ENCODE measurements around the gene DDX41.

DDX41 gene

DNA sequence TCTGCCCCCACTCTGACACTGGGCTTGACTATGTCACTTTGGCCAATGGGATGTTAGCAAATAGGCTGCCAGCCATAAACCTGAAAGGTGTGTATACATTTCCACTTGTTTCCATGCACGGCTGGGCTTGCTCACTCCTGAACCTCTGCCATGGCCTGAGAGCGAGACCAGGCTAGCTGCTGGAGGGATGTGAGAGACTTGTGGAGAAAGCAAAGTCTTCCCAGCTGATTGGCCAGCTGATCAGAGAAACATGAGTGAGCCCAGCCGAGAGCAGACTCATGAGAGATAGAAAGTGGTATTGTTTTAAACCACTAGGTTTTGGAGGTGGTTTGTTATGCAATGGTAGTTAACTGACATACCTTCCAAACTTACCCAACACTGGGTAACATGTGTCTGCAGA, 23.7 kb upstream of the DDX41 start:
- TF ChIP-seq, protein P1, sequence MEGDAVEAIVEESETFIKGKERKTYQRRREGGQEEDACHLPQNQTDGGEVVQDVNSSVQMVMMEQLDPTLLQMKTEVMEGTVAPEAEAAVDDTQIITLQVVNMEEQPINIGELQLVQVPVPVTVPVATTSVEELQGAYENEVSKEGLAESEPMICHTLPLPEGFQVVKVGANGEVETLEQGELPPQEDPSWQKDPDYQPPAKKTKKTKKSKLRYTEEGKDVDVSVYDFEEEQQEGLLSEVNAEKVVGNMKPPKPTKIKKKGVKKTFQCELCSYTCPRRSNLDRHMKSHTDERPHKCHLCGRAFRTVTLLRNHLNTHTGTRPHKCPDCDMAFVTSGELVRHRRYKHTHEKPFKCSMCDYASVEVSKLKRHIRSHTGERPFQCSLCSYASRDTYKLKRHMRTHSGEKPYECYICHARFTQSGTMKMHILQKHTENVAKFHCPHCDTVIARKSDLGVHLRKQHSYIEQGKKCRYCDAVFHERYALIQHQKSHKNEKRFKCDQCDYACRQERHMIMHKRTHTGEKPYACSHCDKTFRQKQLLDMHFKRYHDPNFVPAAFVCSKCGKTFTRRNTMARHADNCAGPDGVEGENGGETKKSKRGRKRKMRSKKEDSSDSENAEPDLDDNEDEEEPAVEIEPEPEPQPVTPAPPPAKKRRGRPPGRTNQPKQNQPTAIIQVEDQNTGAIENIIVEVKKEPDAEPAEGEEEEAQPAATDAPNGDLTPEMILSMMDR (IDR thresholded peaks at IDR 0.05; ENCODE audit: unreplicated experiment in 3 of 3), result no peak
- Mint-ChIP-seq H3K9me3 (no peaks in the 10 kb centered on the region), H3K4me3 (no peak overlapping the region), H3K36me3 (ENCODE audit: low read depth) (peaks cover 38% of the 10 kb centered on the region), H3K27me3 (ENCODE audit: low read depth) (no peaks in the 10 kb centered on the region), H3K27ac (peak overlapping the region in 2 of 3 experiments; percentile 8 to 51), H3K4me1 (peaks cover 59% of the 10 kb centered on the region)

GRCh38 chr5:177539411-177539810, 22.6 kb upstream of the DDX41 start:
- peak overlapping the region; percentile 43 to 81 (median 74) for H3K27ac Mint-ChIP-seq
- peaks cover 59% of the 10 kb centered on the region for H3K4me1 Mint-ChIP-seq
- no peaks in the 10 kb centered on the region for H3K27me3 Mint-ChIP-seq (ENCODE audit: low read depth)
- H3K36me3 Mint-ChIP-seq (ENCODE audit: low read depth), result peaks cover 44% of the 10 kb centered on the region
- H3K9me3 Mint-ChIP-seq, result no peaks in the 10 kb centered on the region
- TF ChIP-seq, protein P1 (IDR thresholded peaks at IDR 0.05; ENCODE audit: unreplicated experiment in 3 of 3), result no peak
- H3K4me3 Mint-ChIP-seq, result no peak overlapping the region

DNA sequence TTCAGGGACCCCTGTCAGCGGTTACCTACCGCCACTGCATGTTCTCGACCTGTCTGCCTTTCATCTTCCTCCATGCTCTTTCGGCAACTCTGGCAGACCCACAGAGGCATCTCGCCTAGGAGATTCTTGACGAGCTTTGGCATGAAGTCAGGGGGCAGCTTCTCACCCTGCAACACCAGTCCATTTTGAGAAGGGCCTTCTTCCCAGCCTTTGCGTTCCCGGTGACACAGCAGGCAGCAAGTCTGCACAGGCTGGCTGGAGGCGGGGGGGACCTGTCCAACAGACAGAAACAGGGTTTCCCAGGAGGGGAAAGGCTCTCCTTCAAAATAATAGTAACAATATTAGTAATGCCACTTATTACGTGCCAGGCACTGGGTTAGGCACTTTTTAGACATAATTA, 22.1 kb upstream of the DDX41 start:
- TF ChIP-seq, protein P1 (IDR thresholded peaks at IDR 0.05; ENCODE audit: unreplicated experiment in 3 of 3), result no peak
- Mint-ChIP-seq H3K4me3 (no peak overlapping the region), H3K9me3 (no peaks in the 10 kb centered on the region), H3K27ac (peak overlapping the region in 2 of 3 experiments; percentile 96), H3K27me3 (ENCODE audit: low read depth) (no peaks in the 10 kb centered on the region), H3K36me3 (ENCODE audit: low read depth) (peaks cover 45% of the 10 kb centered on the region), H3K4me1 (peaks cover 54% of the 10 kb centered on the region)

DNA sequence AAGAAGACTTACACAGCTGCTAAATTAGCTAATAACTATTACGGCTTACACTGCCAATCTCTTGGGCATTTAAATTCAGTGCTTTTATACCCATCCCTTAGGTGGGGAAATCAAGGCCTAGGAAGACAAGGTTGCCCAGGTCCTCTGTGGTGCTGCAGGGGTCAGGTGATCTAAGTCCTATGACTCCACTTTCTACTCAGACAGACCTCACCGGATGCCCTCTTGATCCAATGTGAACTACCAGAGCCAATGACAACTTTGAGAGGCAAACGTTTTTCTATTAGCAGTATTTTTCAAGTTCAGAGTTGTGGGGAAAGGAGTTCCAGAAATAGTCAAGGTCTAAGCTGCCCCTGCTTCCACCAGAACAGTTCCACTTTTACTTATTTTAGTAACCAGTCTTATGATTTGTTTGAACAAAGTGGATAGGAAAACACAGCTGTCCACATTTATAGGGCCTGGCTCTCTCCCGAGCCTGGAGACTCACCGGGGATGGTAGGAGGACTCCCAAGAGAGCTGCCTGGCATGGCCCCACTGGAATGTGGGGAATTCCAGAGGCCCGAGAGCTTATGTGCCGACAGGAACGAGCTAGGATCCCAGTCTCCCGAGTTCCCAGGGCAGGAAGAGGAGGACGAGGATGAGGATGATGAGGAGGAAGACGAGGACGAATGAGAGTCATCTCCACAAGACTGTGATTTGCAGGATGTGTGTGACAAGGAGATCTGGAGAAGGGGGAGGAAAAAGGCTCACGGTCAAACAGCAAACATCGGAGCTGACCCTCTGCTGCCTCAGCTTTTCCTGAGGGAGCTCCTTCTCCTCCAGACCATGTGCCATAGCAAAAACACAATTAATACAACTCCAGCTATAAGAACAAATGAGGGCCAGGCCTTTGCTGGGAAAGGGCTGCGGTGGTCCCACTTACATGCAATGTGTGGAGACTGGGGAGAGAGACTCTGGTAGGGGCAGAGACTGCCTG, 20.9 kb upstream of the DDX41 start:
- H3K4me3 Mint-ChIP-seq, result peak overlapping the region; percentile 44 to 68 (median 52)
- no peaks in the 10 kb centered on the region for H3K9me3 Mint-ChIP-seq
- H3K4me1 Mint-ChIP-seq, result peaks cover 42% of the 10 kb centered on the region
- H3K27ac Mint-ChIP-seq, result peak overlapping the region; percentile 88 to 96 (median 96)
- H3K27me3 Mint-ChIP-seq (ENCODE audit: low read depth), result no peaks in the 10 kb centered on the region
- TF ChIP-seq, protein P1 (IDR thresholded peaks at IDR 0.05; ENCODE audit: unreplicated experiment in 3 of 3), result no peak
- peaks cover 47% of the 10 kb centered on the region for H3K36me3 Mint-ChIP-seq (ENCODE audit: low read depth)

GRCh38 chr5:177536386-177536785, 19.6 kb upstream of the DDX41 start:
- Mint-ChIP-seq H3K4me1 (peaks cover 39% of the 10 kb centered on the region), H3K27me3 (ENCODE audit: low read depth) (no peaks in the 10 kb centered on the region), H3K36me3 (ENCODE audit: low read depth) (peaks cover 51% of the 10 kb centered on the region), H3K9me3 (no peaks in the 10 kb centered on the region), H3K4me3 (no peak overlapping the region), H3K27ac (no peak overlapping the region)
- TF ChIP-seq, protein P1 (IDR thresholded peaks at IDR 0.05; ENCODE audit: unreplicated experiment in 3 of 3), result no peak
